Measurements from ENCODE around the gene KIF5B.

Gene KIF5B

DNA sequence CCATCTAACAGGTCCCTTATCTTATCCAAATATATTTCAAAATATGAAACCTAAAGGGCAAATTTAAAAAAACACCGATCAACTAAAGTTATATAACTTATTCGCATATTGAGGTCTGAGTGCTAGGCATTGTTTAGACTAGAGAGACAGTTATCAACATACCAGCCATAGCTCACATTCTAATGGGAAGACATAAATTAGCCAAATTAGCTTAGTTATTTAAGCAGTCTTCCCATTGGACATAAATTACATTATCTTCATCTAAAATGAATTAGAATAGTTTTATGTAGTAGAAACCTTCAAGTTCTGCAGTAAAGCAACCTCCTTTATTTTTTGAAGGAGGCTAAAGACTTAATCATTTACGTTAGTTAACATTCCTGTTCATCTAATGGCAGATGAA is 17.4 kb downstream of the KIF5B start:
- H3K4me3 ChIP-seq (replicated peaks; ENCODE audit: insufficient read depth, low read length) = no peak overlapping the region
- no peak overlapping the region for H3K27ac ChIP-seq (replicated peaks)
- TF ChIP-seq SPI1 (IDR thresholded peaks at IDR 0.05; ENCODE audit: borderline replicate concordance, low read depth) (no peak), GABPA (IDR thresholded peaks at IDR 0.05; ENCODE audit: low read depth) (no peak), POLR2AphosphoS5 (IDR thresholded peaks at IDR 0.05; ENCODE audit: low read depth) (no peak)
- TF ChIP-seq, protein P1, sequence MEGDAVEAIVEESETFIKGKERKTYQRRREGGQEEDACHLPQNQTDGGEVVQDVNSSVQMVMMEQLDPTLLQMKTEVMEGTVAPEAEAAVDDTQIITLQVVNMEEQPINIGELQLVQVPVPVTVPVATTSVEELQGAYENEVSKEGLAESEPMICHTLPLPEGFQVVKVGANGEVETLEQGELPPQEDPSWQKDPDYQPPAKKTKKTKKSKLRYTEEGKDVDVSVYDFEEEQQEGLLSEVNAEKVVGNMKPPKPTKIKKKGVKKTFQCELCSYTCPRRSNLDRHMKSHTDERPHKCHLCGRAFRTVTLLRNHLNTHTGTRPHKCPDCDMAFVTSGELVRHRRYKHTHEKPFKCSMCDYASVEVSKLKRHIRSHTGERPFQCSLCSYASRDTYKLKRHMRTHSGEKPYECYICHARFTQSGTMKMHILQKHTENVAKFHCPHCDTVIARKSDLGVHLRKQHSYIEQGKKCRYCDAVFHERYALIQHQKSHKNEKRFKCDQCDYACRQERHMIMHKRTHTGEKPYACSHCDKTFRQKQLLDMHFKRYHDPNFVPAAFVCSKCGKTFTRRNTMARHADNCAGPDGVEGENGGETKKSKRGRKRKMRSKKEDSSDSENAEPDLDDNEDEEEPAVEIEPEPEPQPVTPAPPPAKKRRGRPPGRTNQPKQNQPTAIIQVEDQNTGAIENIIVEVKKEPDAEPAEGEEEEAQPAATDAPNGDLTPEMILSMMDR (IDR thresholded peaks at IDR 0.05; ENCODE audit: insufficient read depth, low read length) = no peak
- TF ChIP-seq, protein P2, sequence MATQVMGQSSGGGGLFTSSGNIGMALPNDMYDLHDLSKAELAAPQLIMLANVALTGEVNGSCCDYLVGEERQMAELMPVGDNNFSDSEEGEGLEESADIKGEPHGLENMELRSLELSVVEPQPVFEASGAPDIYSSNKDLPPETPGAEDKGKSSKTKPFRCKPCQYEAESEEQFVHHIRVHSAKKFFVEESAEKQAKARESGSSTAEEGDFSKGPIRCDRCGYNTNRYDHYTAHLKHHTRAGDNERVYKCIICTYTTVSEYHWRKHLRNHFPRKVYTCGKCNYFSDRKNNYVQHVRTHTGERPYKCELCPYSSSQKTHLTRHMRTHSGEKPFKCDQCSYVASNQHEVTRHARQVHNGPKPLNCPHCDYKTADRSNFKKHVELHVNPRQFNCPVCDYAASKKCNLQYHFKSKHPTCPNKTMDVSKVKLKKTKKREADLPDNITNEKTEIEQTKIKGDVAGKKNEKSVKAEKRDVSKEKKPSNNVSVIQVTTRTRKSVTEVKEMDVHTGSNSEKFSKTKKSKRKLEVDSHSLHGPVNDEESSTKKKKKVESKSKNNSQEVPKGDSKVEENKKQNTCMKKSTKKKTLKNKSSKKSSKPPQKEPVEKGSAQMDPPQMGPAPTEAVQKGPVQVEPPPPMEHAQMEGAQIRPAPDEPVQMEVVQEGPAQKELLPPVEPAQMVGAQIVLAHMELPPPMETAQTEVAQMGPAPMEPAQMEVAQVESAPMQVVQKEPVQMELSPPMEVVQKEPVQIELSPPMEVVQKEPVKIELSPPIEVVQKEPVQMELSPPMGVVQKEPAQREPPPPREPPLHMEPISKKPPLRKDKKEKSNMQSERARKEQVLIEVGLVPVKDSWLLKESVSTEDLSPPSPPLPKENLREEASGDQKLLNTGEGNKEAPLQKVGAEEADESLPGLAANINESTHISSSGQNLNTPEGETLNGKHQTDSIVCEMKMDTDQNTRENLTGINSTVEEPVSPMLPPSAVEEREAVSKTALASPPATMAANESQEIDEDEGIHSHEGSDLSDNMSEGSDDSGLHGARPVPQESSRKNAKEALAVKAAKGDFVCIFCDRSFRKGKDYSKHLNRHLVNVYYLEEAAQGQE (IDR thresholded peaks at IDR 0.05; ENCODE audit: insufficient replicate concordance, low read depth) = no peak
- DNase-seq (ENCODE audit: low read depth in 1 of 2, low spot score in 1 of 2) = no peak
- H3K27me3 ChIP-seq (ENCODE audit: insufficient read depth, poor library complexity, severe bottlenecking) = no peaks in the 10 kb centered on the region

DNA sequence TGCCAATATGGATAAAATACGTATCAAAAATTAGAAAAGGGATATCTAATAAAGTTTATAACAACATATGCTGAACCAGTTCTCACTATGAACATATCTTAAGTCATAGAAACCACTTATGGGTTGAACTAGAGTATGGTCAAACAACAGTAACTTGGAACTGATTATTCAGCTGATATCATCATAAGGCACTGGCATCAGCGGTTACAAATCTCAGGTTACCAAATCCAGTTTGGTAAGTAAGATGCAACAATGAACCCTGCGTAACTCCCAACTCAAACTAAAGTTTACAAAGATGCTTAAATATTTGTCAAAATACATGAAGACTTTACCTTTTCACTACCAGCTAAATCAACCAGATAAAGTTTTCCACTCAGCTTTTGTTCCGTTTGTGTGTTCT is 19.3 kb downstream of the KIF5B start:
- no peak overlapping the region for H3K27ac ChIP-seq (replicated peaks)
- DNase-seq (ENCODE audit: low read depth in 1 of 2, low spot score in 1 of 2) = no peak
- TF ChIP-seq POLR2AphosphoS5 (IDR thresholded peaks at IDR 0.05; ENCODE audit: low read depth) (no peak), GABPA (IDR thresholded peaks at IDR 0.05; ENCODE audit: low read depth) (no peak), SPI1 (IDR thresholded peaks at IDR 0.05; ENCODE audit: borderline replicate concordance, low read depth) (no peak)
- TF ChIP-seq, protein P1 (IDR thresholded peaks at IDR 0.05; ENCODE audit: insufficient read depth, low read length) = no peak
- TF ChIP-seq, protein P2 (IDR thresholded peaks at IDR 0.05; ENCODE audit: insufficient replicate concordance, low read depth) = no peak
- no peaks in the 10 kb centered on the region for H3K27me3 ChIP-seq (ENCODE audit: insufficient read depth, poor library complexity, severe bottlenecking)
- no peak overlapping the region for H3K4me3 ChIP-seq (replicated peaks; ENCODE audit: insufficient read depth, low read length)

DNA sequence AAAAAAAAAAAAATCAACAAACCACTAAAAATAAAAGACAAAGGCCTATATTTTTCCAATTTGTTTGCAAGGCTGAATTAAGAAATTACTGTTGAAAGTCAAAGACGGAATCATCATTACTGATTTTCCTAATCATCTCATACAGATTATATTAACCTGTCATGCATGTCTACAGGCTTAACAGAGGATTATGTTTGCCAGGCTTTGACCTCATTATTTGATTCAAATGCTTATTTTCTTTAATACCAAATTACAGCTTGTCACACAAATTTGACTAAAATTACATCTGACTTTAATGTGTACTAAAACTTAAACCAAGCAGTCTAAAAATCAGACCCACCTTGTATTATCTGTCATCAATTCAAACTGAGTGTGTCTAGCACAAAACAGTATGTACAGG is 21.2 kb downstream of the KIF5B start:
- Histone ChIP-seq H3K27ac (replicated peaks) (no peak overlapping the region), H3K4me3 (replicated peaks; ENCODE audit: insufficient read depth, low read length) (no peak overlapping the region), H3K27me3 (ENCODE audit: insufficient read depth, poor library complexity, severe bottlenecking) (no peaks in the 10 kb centered on the region)
- no peak for DNase-seq (ENCODE audit: low read depth in 1 of 2, low spot score in 1 of 2)
- TF ChIP-seq, protein P1 (IDR thresholded peaks at IDR 0.05; ENCODE audit: insufficient read depth, low read length) = no peak
- no peak for TF ChIP-seq POLR2AphosphoS5 (IDR thresholded peaks at IDR 0.05; ENCODE audit: low read depth)
- TF ChIP-seq GABPA (IDR thresholded peaks at IDR 0.05; ENCODE audit: low read depth) = no peak
- TF ChIP-seq, protein P2 (IDR thresholded peaks at IDR 0.05; ENCODE audit: insufficient replicate concordance, low read depth) = no peak
- no peak for TF ChIP-seq SPI1 (IDR thresholded peaks at IDR 0.05; ENCODE audit: borderline replicate concordance, low read depth)

Measured in HL-60 (cell line).